Measurements from ENCODE around the gene RNF4.
"Not testable (repeated sequence)": the region's sequence is repeated elsewhere in the genome, so short reads cannot be mapped to it uniquely, and the experiment has no call there.

The RNF4 gene

GRCh38 chr4:2515830-2516550 is 47.1 kb downstream of the RNF4 start:
- peak overlapping the region in 1 of 2 donors; percentile 69 for H3K27ac Mint-ChIP-seq
- H3K27me3 Mint-ChIP-seq, result no peaks in the 10 kb centered on the region
- H3K36me3 Mint-ChIP-seq (ENCODE audit: insufficient read depth), result peaks cover 61% of the 10 kb centered on the region
- no peak overlapping the region for H3K4me3 Mint-ChIP-seq
- no peaks in the 10 kb centered on the region for H3K9me3 Mint-ChIP-seq
- ATAC-seq (replicated peaks) (no peak), DNase-seq (no peak)
- peaks cover 8% of the 10 kb centered on the region in 2 donors for H3K4me1 Mint-ChIP-seq (ENCODE audit: low read depth in 2 of 2)

- Mint-ChIP-seq H3K27ac (peak overlapping the region in 1 of 2 donors; percentile 69), H3K27me3 (no peaks in the 10 kb centered on the region), H3K4me3 (no peak overlapping the region), H3K4me1 (ENCODE audit: low read depth in 2 of 2) (peaks cover 6 to 8% of the 10 kb centered on the region in 2 donors), H3K9me3 (no peaks in the 10 kb centered on the region), H3K36me3 (ENCODE audit: insufficient read depth) (peaks cover 64% of the 10 kb centered on the region)
- DNase-seq (no peak), ATAC-seq (replicated peaks) (no peak)
Observed at GRCh38 chr4:2516635-2517034, 47.7 kb downstream of the RNF4 start.

- no peaks in the 10 kb centered on the region for H3K9me3 Mint-ChIP-seq
- H3K36me3 Mint-ChIP-seq (ENCODE audit: insufficient read depth), result peaks cover 24% of the 10 kb centered on the region
Observed at GRCh38 chr4:2526559-2526958, 57.7 kb downstream of the RNF4 start.

GRCh38 chr4:2534904-2535375 is 66.0 kb downstream of the RNF4 start:
- no peak for ATAC-seq (replicated peaks)
- H3K4me3 Mint-ChIP-seq, result peak overlapping the region; percentile 82 to 83
- H3K4me1 Mint-ChIP-seq (ENCODE audit: low read depth in 2 of 2), result peaks cover 11 to 12% of the 10 kb centered on the region in 2 donors
- no peaks in the 10 kb centered on the region for H3K27me3 Mint-ChIP-seq
- peak overlapping the region; percentile 77 to 86 for H3K27ac Mint-ChIP-seq
- no peak for DNase-seq
- H3K36me3 Mint-ChIP-seq (ENCODE audit: insufficient read depth), result peaks cover 24% of the 10 kb centered on the region
- no peaks in the 10 kb centered on the region for H3K9me3 Mint-ChIP-seq

More at GRCh38 chr4:2526559-2526958, 57.7 kb downstream of the RNF4 start:
- no peaks in the 10 kb centered on the region for H3K4me1 Mint-ChIP-seq (ENCODE audit: low read depth in 2 of 2)
- no peaks in the 10 kb centered on the region for H3K27me3 Mint-ChIP-seq
- DNase-seq (no peak), ATAC-seq (replicated peaks) (no peak)
- H3K4me3 Mint-ChIP-seq, result no peak overlapping the region
- no peak overlapping the region for H3K27ac Mint-ChIP-seq

GRCh38 chr4:2535376-2536192 is 66.7 kb downstream of the RNF4 start:
- H3K4me3 Mint-ChIP-seq, result peak overlapping the region; percentile 82 to 83
- ATAC-seq (replicated peaks) (peak; percentile 11), DNase-seq (peak; percentile 22 to 38 (median 28))
- H3K27ac Mint-ChIP-seq, result peak overlapping the region; percentile 77 to 86
- peaks cover 27% of the 10 kb centered on the region for H3K36me3 Mint-ChIP-seq (ENCODE audit: insufficient read depth)
- H3K9me3 Mint-ChIP-seq, result no peaks in the 10 kb centered on the region
- H3K27me3 Mint-ChIP-seq, result no peaks in the 10 kb centered on the region
- peaks cover 11 to 12% of the 10 kb centered on the region in 2 donors for H3K4me1 Mint-ChIP-seq (ENCODE audit: low read depth in 2 of 2)

GRCh38 chr4:2536193-2537010 is 67.5 kb downstream of the RNF4 start, which contains the start of gene FAM193A:
FAM193A (plus strand) TSS chr4:2536647; CDS start chr4:2536916, 269 bp downstream.
- Mint-ChIP-seq H3K36me3 (ENCODE audit: insufficient read depth) (peaks cover 30% of the 10 kb centered on the region), H3K27me3 (no peaks in the 10 kb centered on the region), H3K27ac (peak within 1 kb of the TSS; percentile 86 to 91), H3K4me3 (peak within 1 kb of the TSS; percentile 82 to 83), H3K9me3 (no peaks in the 10 kb centered on the region), H3K4me1 (ENCODE audit: low read depth in 2 of 2) (peaks cover 12 to 16% of the 10 kb centered on the region in 2 donors)
- ATAC-seq (replicated peaks) (peak; percentile 90), DNase-seq (peak; percentile 97 to 98 (median 97))

GRCh38 chr4:2537011-2537830 is 68.3 kb downstream of the RNF4 start:
- ATAC-seq (replicated peaks), result peak; percentile 19
- Mint-ChIP-seq H3K4me3 (peak overlapping the region; percentile 78 to 81), H3K4me1 (ENCODE audit: low read depth in 2 of 2) (peaks cover 12 to 18% of the 10 kb centered on the region in 2 donors), H3K36me3 (ENCODE audit: insufficient read depth) (peaks cover 30% of the 10 kb centered on the region), H3K9me3 (no peaks in the 10 kb centered on the region), H3K27me3 (no peaks in the 10 kb centered on the region), H3K27ac (peak overlapping the region; percentile 80 to 91)
- peak; percentile 43 to 52 (median 52) for DNase-seq

- peaks cover 24 to 38% of the 10 kb centered on the region in 2 donors for H3K4me1 Mint-ChIP-seq (ENCODE audit: low read depth in 2 of 2)
- H3K4me3 Mint-ChIP-seq; ATAC-seq (replicated peaks); H3K9me3 Mint-ChIP-seq; H3K27ac Mint-ChIP-seq; DNase-seq; H3K27me3 Mint-ChIP-seq: not testable (repeated sequence)
- H3K36me3 Mint-ChIP-seq (ENCODE audit: insufficient read depth), result peaks cover 19% of the 10 kb centered on the region
Observed at GRCh38 chr4:2543580-2544191, 74.8 kb downstream of the RNF4 start.

- H3K27ac Mint-ChIP-seq, result peak overlapping the region; percentile 67 to 86
- H3K27me3 Mint-ChIP-seq, result no peaks in the 10 kb centered on the region
- no peak overlapping the region for H3K4me3 Mint-ChIP-seq
- H3K4me1 Mint-ChIP-seq (ENCODE audit: low read depth in 2 of 2), result peaks cover 21 to 38% of the 10 kb centered on the region in 2 donors
- no peak for ATAC-seq (replicated peaks)
- no peak for DNase-seq
- no peaks in the 10 kb centered on the region for H3K9me3 Mint-ChIP-seq
- H3K36me3 Mint-ChIP-seq (ENCODE audit: insufficient read depth), result peaks cover 11% of the 10 kb centered on the region
Observed at GRCh38 chr4:2545321-2546013, 76.6 kb downstream of the RNF4 start.

GRCh38 chr4:2546286-2546823 is 77.4 kb downstream of the RNF4 start:
- peaks cover 22 to 39% of the 10 kb centered on the region in 2 donors for H3K4me1 Mint-ChIP-seq (ENCODE audit: low read depth in 2 of 2)
- H3K36me3 Mint-ChIP-seq (ENCODE audit: insufficient read depth), result peaks cover 8% of the 10 kb centered on the region
- H3K4me3 Mint-ChIP-seq, result no peak overlapping the region
- ATAC-seq (replicated peaks) (no peak), DNase-seq (no peak)
- no peaks in the 10 kb centered on the region for H3K27me3 Mint-ChIP-seq
- H3K9me3 Mint-ChIP-seq, result no peaks in the 10 kb centered on the region
- H3K27ac Mint-ChIP-seq, result peak overlapping the region in 1 of 2 donors; percentile 86

- Mint-ChIP-seq H3K27ac (peak overlapping the region in 1 of 2 donors; percentile 83), H3K4me1 (ENCODE audit: low read depth in 2 of 2) (peaks cover 25 to 40% of the 10 kb centered on the region in 2 donors)
- not testable (repeated sequence) for H3K27me3 Mint-ChIP-seq; H3K9me3 Mint-ChIP-seq; DNase-seq; H3K4me3 Mint-ChIP-seq; H3K36me3 Mint-ChIP-seq (ENCODE audit: insufficient read depth); ATAC-seq (replicated peaks)
Observed at GRCh38 chr4:2546961-2547691, 78.2 kb downstream of the RNF4 start.

Measured in effector memory CD8-positive, alpha-beta T cell (primary cell).